ENCODE measurements around the gene RPP25L.
"Not testable (repeated sequence)": the region's sequence is repeated elsewhere in the genome, so short reads cannot be mapped to it uniquely, and the experiment has no call there.

Gene RPP25L, protein sequence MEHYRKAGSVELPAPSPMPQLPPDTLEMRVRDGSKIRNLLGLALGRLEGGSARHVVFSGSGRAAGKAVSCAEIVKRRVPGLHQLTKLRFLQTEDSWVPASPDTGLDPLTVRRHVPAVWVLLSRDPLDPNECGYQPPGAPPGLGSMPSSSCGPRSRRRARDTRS

DNA sequence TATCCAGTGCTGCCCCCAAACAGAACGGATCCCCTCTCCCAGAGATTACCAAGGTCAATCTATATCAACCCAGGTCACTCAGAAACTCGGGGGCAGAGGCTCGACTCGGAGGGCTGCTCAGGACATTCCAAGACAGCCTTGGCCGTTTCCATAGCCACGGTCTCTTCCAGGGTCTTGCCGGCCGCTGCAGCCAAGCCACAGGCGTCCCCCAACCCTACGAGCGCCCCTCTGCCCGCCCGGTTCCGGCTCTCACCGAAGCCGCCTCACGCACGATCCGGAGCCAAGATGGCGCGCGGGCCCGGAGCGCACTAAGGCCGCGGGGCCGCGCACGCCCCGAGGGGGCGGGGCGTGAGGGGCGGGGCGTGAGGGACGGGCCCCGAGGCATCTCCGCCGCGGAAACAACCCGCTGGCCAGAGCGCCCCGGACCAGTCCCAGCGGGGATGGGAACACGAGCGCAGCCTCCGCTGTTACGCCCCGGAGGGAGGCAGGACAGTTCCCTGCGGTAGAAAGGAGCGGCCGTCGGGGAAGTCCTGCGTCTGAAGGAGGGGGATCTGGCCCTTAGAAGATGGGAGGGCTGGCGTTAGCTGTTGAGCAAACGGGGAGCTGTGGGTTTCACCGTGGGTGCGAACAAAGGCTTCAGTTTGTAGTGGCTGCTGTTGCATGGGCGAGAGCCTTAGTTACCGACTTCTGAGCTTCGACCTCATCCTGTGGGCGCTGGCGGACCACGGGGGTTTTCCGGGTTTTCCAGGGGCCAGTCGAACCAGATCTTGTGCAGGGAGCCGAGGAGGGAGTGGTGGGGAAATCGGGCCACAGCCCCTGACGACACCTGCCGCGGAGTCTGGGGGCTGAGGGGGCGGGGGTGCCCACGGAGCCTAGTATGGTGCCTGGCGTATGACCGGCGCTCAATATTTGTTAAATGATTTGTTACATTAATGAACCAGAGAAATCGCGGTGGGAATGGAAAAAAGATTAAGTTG is at the start of gene RPP25L:
TSS of gene RPP25L (minus strand) at position 287 of the 977 bp plus-strand sequence. CDS start 801 bp downstream, outside the sequence.
- peak; percentile 80 for DNase-seq (ENCODE audit: low read depth)

DNA sequence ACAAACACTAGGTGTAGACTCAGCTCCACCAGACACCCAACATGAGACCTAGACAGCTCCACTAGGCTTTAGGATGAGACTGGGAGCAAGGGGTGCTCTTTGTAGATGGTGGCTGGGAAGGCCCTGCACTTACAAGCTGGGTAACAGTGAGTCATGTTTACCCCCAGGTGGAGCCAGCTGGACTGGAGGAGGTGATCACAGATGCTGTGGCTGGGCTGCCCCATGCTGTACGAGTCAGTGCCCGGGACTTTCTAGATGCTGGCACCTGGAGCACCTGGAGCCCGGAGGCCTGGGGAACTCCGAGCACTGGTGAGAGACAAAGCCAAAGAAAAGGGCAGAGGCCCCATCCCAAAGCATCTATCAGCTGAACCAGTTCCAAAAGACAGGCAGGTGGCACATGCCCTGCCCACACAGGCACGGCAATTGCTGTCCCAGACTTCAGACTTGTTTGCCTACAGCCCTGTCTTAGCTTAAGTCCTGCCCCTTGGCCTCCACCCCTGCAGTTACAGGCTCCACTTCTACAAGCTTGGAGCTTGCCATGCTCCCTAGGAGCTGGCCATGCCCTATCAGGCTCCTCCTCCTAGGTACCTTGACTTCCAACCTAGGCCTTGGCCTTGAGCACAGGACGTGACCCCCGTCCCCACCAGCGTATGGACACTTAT is 47.8 kb upstream of the RPP25L start:
- no peak for DNase-seq (ENCODE audit: low read depth)

DNA sequence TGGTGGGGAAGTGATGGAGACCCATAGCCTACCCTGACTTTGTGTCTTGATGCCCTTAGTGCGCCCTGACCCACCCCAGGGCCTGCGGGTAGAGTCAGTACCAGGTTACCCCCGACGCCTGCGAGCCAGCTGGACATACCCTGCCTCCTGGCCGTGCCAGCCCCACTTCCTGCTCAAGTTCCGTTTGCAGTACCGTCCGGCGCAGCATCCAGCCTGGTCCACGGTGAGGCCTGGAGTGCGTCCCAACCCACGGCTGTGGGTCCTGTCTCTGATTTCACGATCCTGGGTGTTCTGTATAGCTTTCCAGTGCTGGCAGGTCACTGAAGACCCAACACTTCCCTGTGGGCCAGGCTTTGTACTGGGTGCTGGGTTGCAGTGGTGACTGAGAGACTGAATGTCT is 46.6 kb upstream of the RPP25L start:
- no peak for DNase-seq (ENCODE audit: low read depth)

DNA sequence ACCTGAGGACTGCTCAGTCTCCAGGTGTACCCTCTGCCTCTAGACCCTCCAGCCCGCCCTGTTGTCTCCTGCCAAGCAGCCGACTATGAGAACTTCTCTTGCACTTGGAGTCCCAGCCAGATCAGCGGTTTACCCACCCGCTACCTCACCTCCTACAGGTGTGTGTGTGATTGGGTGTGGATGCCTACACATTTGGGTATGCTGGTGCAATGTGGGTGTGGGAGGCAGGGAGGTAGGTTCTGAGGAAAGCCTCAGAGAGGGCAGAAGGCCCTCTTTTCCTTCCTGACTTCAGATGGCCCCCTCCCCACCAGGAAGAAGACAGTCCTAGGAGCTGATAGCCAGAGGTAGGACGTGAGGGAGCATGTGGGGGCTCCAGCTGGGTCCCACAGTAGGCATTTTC is 45.1 kb upstream of the RPP25L start:
- DNase-seq (ENCODE audit: low read depth), result no peak

DNA sequence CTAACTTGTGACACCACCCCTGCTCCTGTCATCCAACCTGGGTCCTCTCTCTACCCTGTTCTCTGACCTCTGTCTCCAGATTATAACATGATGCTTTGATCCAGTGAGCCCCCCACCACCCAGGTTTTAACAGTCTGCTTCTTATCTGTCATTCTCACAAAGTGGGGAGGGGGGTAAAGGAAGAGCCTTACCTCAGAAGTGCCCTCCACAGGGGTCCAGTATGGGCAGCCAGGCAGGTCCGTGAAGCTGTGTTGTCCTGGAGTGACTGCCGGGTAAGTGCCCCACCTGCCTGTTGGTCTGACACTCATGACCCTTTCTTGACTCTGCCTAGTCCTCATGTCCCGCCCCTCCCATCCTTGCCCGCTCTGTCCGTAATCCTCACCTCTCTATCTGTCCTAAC is 43.5 kb upstream of the RPP25L start:
- DNase-seq (ENCODE audit: low read depth), result no peak

DNA sequence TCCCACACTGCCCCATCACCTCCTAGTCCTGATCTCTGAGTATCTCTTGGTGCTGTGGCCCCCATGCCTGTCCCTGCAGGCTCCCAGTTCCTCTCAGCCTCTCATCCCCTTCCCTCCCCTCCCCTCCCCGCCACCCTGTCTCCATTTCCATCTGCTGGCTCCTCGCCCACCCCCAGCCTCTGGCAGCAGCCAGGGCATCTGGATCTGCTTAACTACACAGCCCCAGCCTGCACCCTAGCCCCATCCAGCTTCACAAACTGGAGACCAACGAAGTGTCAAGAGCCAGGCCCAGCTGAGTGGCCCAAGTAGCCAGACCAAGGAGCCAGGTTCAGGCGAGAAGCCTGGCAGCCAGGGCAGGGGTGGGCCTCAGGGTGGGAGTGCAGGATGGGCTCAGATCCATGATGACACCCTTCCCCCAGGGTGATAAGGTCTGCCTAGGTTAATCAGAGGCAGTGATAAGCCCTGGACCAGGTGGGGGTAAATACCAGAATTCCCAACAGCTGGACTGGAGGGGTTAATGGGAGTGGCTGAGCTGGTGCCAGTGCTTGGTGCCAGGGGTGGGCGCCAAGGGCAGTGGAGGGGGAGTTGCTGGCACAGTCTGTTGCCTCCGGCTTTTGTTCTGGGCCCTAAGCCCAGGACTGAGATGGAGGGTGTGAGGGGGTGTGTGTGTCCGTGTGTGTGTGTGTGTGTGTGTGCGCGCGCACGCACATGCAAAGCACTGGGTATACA is 42.6 kb upstream of the RPP25L start:
- no peak for DNase-seq (ENCODE audit: low read depth)

DNA sequence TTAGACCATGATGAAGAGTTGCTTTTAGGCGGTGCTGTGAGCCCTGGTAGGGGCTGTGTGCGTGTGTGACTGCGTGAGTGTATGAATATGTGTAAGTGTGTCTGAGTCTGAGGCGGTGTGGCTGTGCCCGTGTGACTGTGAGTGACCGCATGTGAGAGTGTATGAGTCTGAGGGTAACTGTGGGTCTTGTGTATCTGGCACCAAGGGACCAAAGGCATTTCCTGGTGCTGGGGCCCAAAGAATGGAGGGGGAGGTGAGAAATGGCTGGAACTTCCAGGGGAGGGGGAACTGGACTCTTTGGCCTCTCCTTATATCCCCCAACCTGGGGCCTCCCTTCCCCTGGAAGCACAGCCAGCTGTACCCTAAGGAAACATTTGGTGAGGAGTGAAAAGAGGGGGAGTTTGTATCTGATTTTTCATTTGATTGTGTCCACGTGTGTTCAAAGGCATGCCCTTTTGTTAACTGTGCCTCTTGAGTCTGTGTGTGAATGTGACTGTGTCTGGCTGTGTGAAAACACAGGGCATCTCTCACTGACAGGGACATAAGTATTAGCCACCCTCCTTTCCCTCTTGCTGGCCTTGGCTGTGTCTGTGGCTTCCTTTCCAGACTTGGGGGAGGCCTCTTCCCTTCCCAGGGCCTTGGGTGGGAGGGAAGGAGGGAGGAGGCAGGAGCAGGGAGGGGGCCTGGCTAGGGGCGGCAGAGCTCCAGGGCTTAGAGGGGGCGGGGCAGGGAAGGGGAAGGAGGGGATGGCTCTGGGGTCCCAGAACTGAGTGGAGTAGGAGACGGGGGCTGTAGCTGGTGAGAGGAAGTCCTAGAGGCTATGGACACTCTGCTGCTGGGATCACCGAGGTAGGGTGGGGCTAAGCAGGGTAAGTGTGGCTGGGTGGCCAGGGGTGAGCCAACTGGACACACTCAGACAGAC is 41.5 kb upstream of the RPP25L start:
- DNase-seq (ENCODE audit: low read depth), result no peak

DNA sequence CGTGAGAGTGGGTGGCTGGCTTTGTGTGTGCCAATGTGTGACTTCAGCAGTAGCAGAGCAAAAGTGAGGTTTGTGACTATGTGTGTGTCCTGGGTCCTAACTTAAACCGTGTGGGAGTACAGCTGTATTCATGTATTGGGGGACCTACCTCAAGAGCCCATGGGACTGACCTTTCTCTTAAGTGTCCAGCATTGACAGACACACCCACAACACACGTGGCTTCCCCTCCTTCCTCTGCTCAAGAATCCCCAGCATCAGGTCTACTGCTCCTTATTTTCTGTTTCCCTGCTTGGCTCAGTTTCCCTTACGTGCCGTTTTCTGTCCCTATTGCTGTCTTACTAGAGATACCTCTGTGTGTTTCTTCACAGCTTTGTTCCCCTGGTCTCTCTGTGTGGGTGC is 40.7 kb upstream of the RPP25L start:
- no peak for DNase-seq (ENCODE audit: low read depth)

DNA sequence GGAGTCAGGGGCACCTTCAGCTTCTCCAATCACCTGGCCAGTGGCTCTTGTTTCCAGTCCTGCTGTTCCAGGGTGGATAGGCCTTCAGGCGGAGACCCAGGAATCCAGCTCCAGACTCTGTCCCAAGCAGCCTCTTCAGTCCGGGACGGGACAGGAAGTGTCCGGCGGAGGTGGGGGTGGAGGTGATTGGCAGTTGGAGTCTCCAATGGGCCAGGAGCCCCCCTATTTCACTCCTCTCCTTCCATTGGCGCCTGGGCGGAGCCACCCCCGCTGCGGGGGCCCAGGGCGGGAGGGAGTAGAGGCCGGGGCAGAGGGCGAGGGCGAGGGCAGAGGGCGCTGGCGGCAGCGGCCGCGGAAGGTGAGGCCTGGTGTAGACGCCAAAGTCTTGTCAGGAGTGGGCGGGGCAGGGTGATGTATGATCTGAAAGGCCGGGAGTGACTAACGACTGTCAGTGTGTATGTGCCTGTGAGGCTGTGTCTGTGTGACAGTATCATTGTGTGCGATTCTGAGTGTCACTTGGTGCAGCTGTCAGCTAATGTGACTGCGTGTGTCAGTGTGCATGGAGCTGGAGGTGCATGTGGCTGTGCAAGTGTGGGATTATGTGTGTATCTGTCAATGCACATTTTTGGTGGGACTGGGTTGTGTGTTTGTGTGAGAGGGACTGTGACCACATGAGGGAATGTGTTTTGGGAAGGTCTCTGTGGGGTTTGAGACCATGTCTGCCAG is 40.1 kb upstream of the RPP25L start, which contains the start of gene IL11RA:
TSS of gene IL11RA (plus strand) at position 310 of the 726 bp plus-strand sequence. CDS start 3,033 bp downstream, outside the sequence.
- DNase-seq (ENCODE audit: low read depth), result no peak

DNA sequence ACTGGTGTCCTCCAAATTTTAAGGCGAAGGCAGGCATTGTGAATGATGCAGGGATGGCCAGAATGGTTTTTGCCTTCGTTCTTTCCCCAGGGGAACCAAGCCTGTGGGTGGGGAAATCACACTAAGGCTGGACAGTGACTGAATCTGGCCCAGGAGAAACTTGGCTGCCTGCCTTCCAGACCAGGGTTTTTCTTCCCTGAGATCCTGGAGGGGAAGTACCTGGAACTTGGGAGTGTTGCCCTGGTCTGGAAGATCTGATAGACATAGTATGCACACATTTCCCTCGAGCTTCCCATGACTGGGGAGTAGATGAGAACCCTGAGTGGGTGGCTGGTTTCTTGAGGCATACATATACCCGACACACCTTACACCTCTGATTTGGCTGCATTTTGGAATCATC is 39.4 kb upstream of the RPP25L start:
- no peak for DNase-seq (ENCODE audit: low read depth)

DNA sequence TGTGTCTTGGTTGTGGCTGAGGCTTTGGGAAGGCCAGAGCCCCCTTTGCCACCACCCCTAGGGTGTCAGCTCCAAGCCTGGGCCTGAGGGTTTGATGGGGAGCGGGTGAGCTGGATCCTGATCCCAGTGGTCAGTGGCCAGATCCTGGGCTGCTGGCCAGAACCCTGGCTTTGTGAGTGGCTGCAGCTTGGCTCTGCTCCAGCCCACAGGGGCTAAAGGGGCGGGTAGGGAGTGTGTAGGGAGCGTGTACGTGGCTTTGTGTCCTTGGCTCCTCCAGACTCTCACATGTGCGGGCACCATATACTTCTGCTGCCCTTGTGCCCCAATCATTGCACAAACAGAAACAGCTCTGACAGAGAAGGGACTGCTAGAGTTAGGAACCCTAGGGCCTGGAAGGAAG is 38.9 kb upstream of the RPP25L start:
- no peak for DNase-seq (ENCODE audit: low read depth)

DNA sequence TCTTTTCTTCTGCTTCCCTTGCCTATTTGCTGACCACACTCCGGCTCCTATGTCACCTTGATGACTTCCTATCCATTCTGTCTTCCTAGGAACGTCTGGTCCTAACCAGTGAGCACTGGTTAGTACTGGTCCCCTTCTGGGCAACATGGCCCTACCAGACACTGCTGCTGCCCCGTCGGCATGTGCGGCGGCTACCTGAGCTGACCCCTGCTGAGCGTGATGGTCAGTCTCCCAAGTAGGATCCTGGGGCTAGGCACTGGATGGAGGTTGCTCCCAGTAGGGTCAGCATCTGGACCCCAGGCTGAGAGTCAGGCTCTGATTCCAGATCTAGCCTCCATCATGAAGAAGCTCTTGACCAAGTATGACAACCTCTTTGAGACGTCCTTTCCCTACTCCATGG is 36.8 kb upstream of the RPP25L start:
- no peak for DNase-seq (ENCODE audit: low read depth)

DNA sequence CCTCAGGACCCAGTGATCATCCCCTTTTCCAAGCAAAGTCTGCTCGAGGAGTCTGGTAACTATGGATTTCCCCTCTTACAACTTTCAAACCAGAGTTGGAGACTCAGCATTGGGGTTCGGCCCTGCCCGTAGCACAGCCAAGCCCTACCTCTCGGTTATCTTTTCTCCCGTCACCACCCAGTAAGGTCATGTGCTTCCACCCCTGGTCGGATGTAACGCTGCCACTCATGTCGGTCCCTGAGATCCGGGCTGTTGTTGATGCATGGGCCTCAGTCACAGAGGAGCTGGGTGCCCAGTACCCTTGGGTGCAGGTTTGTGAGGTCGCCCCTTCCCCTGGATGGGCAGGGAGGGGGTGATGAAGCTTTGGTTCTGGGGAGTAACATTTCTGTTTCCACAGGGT is 35.8 kb upstream of the RPP25L start:
- DNase-seq (ENCODE audit: low read depth), result no peak

DNA sequence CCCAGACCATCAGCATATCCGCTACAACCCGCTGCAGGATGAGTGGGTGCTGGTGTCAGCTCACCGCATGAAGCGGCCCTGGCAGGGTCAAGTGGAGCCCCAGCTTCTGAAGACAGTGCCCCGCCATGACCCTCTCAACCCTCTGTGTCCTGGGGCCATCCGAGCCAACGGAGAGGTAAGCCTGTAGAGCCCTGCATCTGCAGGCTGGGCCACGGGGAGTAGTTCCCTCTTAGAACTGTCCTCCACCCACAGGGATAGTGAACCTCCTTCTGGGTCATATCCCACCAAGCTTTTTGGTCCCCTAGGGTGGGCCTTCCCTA is 35.1 kb upstream of the RPP25L start:
- DNase-seq (ENCODE audit: low read depth), result no peak

DNA sequence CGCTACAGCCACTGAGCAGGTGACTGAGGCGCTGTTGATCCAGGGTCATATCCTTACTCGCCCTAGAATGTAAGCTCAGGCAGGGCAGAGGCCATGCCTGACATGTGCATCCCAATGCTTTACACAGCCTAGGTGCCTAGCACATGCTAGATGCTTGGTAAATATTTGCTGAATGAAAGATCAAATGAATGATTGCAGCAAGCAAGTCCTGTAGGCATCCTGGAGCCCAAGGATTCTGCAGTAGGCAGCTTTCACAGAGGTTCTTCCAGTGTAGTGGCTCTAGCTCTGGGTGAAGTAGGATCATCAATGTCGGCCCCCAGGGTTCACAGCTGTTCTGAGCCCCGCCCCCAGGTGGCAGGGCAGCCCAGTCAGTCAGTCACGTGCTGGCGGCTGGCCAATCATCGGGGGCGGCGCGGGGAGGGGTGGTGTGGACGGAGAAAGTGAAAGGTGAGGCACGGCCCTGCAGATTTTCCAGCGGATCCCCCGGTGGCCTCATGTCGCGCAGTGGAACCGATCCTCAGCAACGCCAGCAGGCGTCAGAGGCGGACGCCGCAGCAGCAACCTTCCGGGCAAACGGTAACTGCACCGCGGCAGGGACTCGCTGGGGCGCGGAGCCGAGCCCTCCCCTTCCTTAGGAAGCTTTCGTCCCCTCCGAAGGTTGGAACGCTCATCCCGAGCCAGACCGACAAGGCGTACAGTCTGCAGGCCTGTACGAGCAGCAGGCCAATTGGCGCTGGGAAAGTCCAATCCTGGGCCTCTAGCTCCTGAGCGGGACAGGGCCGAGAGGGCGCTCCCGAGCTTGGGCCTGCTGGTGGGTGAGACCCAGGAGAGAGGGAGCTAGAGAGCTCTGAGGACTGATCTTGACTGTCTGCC is 34.5 kb upstream of the RPP25L start, which contains the start of gene GALT:
TSS of gene GALT (plus strand) at position 465 of the 873 bp plus-strand sequence. CDS start at position 495, 30 bp downstream.
- DNase-seq (ENCODE audit: low read depth), result peak; percentile 92

DNA sequence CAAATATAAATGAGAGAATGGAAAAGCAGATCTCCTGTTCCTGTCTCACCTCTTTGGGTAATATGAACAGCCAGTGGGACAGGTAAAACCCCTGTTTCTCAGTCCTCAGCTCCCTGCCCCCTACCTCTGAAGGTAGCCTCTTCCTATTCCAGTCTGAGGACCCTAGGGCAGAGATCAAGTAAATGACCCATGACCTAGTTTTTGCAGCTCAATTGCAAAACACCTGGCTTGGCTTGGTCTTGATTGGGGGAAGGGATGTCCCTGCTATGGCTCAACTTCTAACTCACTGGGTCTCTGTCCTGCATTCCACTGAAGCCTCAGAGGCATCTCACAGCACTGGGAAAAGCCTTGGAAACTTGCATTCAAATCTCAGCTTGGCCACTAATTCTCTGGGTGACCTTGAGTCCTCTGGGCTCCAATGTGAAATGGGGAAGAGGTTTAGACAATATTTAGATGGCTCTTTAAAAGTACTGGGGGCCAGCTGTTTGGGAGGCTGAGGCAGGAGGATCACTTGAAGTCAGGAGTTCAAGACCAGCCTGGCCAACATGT is 32.9 kb upstream of the RPP25L start:
- DNase-seq (ENCODE audit: low read depth), result no peak

DNA sequence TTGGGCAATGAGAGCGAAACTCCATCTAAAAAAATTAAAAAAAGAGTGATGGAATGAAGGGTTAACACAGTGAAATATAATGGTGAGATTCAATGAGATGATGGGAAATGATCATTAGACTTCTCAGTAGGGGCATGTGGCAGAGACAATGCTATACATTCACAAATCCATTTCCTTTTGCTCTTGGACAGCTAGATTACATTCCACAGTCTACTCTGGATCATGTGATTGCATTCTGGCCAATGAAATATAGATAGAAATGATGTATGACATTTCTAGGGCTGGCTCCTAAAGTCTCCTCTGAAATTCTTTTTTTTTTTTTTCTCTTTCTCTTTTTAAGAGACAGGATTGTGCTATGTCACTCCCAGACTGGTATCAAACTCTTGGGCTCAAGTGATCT is 30.8 kb upstream of the RPP25L start:
- DNase-seq (ENCODE audit: low read depth), result no peak

DNA sequence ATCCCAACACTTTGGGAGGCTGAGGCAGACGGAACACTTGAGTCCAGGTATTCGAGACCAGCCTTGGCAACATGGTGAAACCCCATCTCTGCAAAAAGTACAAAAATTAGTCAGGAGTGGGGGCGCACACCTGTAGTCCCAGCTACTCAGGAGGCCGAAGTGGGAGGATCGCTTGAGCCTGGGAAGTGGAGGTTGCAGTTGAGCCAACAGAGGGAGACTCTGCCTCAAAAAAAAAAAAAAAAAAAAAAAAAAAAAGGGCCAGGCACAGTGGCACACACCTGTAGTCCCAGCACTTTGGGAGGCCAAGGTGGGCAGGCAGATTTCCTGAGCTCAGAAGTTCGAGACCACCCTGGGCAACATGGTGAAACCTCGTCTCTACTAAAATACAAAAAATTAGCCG is 27.4 kb upstream of the RPP25L start:
- not testable (repeated sequence) for DNase-seq (ENCODE audit: low read depth)

DNA sequence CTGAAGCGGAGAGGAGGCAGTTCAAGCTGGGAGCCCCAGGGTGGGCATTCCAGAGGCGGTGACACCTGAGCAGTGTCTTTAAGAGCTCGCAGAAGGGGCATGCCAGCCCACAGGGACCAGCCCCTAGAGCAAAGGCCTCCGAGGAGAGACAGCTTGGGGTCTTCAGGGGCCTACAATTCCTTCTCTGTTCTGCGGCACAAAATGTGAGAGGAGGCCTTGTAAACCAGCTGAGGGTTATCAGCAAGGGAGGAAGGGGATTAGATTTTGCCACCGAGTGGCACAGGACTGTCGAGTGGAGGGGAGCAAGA is 26.2 kb upstream of the RPP25L start:
- no peak for DNase-seq (ENCODE audit: low read depth)

Measured in activated T-helper 1 cell treated with Interleukin-2 at 50 U/mL for 16 hours (primary cell).